ENCODE measurements around the gene HOXA7.

HOXA7 gene

GRCh38 chr7:27130540-27131389, 25.7 kb downstream of the HOXA7 start, which contains the start of gene HOXA4:
TSS of gene HOXA4 (minus strand) at chr7:27130757. CDS start at chr7:27130733, 24 bp downstream.
- DNase-seq: no peak

DNA sequence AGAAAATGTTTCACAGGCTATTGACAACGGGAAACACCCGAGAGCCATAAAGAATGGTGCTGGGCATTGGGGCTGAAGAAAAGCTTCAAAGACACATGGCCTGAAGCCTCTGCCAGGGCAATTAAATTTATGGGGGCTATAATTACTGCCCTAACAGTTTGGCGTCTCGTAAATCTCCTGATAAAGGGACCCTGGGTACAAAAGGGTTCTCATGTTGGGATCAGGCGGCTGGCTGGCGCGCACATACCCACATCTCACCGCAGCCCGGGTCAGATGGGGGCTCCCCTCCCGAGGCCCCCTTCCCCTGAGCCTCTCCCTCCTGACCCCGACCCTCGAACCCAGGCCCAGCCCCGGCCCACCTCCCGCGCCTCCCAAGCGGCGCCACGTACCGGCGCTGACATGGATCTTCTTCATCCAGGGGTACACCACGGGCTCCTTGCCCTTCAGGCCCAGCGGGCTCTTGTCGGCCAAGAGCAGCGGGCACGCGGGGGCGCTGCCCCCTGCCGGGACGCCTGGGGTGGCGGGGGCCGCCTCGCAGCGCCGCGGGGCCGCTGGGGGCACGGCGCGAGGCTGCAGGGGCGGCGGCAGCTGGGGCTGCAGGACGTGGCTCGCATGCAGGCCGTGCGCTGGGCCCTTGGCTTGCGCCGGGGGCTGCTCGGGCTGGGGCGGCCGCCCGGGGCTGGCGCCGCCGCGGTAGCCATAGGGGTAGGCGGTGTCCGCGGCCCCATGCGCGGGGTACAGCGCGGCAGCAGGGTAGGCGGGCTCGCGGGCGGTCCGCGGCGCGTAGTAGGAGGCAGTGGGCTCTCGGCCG, 26.5 kb downstream of the HOXA7 start:
- no peak for DNase-seq

DNA sequence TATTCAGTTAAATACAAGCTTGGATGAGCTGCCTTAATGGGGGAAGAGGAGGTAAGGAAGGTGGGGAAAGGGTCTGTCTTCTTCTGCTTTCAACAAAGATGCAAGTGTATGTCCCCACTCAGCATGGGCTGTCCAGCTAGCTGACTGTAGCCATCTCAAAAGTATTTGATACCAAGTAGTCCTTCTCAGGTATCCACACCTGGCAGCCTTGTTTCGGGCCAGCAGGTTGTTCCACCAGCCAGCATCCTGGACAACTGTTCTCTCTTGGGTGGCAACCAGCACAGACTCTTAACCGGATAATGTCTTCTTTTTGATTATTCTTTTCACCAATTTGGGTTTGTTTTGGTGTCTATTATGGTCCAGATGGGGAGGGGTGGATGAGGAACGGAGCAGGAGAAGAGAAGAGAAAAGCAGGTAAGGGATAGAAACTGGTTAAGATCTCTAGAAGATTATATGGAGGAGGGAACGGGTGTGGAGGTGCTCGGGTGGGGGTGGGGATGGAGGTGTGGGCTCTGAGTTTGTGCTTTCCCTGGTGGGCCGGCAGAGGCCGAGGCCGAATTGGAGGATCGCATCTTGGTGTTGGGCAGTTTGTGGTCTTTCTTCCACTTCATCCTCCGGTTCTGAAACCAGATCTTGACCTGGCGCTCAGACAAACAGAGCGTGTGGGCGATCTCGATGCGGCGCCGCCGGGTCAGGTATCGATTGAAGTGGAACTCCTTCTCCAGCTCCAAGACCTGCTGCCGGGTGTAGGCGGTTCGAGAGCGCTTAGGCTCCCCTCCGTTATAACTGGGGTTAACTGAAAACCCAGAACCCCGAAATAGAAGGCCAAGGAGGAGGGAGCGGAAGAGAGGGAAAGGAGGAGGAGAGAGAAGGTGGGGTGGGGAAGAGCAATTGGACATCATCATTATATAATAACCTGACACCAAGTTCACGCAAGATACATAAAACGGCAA, 27.4 kb downstream of the HOXA7 start:
- no peak for DNase-seq

DNA sequence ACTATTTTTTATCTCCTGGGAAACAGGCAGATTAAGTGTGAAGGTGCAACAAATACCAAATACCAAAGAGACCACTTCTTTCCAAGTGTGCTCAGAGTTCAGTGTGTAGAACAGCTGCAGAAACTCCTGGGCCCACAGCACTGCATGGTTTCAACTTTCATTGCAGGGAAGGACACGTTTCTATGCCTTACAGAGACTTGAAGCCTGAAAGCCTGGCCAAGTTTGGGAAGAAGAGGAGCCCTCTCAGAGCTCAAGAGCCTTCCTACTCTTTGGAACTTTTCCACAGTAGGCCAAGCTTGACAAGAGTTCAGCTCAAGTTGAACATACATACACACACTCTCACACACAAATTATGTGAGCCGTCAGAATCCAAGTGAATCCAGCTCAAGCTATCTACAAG, 28.4 kb downstream of the HOXA7 start:
- DNase-seq: no peak

DNA sequence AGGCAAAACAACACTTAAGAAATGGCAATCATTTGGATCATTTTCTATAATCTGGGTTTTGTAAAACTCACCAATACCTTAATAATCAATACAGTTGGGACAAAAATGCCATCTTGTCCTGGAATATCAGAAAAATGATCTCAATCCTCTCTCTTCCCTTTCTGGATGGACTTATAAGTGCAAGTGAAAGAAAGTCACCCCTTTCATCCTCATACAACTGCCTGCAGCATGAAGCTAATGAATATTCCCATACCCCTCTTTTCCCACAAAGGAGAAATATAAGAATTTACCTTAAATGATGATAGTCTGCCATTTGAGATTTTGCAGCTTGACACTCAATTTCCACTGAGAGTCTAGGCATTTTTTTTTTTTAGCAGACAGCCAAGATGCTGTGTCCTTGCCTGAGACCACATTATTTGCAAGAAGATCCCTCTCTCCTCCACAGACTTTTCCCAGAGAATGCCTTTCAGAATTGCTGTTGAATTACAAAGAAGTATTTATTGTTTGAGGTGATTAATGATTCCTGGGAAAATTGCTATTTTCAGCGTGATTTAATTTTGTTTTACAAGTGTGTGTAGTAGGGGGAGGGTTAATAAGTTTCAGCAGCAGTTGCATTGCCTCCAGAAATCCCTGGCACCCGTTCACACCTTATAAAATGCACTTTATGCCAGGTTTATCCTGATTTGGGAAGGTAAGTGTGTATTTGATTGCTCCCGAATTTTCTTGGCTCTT, 29.7 kb downstream of the HOXA7 start:
- DNase-seq: no peak

- no peak for DNase-seq
These were observed 30.5 kb downstream of the HOXA7 start for GRCh38 chr7:27125986-27126394.

DNA sequence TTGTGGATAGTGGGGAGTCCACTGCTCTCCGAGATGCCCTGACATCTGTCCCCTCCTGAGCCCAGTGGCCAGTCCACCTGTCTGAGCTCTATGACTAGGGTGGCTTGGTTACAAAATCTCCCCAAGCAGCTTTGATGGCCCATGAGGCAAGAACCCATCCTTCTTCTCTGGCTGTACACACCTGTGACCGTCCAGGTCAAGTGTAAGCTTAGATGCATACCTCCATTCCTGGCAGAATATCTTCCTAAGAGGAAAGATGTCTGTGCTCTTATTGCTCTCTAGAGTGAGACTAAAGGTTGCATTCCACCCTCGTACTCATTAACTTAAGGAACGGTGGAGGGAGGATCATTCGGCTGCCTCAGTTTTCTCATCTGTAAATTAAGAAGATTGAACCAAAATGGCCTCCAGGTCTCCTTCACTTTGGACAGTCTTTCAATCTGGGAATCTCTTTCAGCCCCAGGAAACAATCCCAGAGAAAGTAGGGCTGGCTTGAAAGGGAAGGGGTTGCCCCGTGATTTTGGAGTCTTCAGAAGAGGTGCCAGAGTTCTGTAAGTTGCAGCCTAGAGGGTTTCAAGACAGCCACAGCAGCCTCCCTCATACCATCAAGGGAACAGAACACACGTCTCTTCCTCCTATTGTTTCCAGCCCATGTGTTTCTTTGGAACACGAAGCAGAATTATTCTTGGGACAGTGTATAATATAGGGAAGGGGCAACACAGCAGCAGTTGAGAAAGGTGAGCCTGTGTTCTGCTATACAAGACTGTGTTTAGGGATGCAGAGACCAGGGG, 31.4 kb downstream of the HOXA7 start:
- no peak for DNase-seq

- no peak for DNase-seq
These were observed 32.2 kb downstream of the HOXA7 start for GRCh38 chr7:27124096-27124901.

DNA sequence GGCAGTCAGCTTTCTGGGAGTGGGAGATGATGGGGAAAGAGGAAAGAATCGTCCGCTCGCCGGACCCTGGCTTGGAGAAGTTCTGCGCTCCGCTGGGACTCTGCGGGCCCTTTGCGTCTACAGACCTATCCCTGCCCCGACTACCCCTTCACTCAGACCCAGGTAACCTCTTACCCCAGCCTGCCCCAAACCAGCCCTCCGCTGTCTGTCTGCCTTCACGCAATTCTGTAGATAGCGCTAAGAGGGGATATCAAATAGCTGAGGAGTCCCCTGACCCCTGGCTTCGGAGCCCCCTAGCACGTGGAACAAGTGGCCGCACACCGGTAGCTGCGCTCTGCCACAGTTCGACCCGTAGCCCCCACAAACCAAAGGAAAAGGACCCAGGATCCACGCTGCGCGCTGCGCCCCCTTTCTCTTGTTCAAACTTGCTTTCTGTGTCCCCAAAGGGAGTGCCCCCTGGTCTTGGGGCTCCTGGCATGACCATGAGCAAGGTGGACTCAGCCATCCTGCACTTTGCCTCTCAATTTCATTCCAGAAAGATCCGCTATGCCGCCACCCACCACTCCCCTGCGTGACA, 32.9 kb downstream of the HOXA7 start:
- no peak for DNase-seq

DNA sequence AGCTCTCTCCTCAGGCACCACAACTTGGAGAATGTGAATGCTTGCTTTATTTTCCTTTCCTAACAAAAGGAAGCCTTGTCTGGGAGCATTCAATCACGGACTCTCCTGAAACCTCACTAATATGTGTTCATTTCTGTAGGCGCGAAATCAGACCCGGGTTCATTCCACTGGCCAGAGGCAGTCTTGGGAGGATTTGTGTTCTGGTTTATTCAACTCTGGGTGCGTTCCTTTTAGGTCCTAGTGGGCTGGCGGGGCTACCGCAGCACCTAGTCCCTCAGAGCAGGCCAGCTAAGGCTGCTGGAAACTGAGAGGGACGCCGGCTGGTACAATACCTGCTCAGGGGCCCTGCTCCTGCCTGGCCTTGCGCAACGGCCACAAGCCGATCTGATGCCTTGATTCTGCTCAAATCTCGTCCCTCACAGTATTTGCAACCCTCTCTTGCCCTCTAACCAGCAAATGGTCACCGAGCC, 33.4 kb downstream of the HOXA7 start:
- no peak for DNase-seq

GRCh38 chr7:27122077-27122910, 34.2 kb downstream of the HOXA7 start:
- no peak for DNase-seq

- no peak for DNase-seq
These were observed 34.8 kb downstream of the HOXA7 start for GRCh38 chr7:27121684-27122076.

GRCh38 chr7:27119412-27119911, 37.0 kb downstream of the HOXA7 start:
- DNase-seq: no peak

DNA sequence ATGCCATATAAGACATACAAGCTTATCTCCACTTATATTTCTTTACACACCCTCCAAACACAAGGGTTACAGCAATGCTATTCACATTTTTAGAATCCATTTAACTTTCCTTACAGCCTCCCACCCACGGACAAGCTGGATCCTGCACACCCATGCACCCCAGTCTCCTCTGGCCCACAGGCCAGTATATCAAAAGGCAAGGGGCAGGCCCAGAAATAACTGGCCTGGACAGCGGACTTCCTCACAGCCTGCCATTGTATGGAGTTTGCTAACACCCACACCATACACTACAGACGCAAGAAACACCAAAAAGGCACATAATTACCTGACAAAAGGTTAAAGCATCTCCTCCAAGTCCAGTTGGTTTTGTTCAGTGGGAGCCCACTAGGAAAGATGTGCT, 37.9 kb downstream of the HOXA7 start:
- no peak for DNase-seq

DNA sequence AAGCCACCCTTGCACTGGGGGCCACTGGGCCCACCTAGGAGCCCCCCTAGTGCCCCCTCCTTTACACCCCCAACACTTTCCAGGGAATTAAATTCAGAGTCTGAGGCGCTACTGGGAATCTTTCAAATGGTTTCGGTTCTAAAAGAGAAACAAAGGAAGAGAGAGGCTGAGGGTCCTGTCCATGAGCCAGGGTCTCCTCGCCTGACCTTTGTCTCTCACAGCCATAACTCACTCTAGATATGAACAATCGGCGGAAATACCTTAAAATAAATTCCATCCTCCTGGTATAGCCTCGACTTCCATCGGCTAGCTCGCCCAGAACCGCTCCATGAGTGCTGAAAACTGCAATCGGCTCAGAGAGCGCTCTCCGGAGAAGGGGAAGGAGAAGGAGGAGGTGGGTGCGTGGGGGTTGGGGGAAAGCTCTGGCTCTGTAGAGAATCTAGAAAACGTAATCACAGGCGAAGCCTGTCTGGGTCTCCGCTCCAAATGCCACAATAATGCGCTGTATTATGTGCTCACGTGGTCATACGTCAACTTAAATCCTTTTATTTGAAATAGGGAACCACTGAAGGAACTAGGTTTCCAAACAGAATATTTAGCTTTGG, 38.5 kb downstream of the HOXA7 start:
- DNase-seq: no peak

DNA sequence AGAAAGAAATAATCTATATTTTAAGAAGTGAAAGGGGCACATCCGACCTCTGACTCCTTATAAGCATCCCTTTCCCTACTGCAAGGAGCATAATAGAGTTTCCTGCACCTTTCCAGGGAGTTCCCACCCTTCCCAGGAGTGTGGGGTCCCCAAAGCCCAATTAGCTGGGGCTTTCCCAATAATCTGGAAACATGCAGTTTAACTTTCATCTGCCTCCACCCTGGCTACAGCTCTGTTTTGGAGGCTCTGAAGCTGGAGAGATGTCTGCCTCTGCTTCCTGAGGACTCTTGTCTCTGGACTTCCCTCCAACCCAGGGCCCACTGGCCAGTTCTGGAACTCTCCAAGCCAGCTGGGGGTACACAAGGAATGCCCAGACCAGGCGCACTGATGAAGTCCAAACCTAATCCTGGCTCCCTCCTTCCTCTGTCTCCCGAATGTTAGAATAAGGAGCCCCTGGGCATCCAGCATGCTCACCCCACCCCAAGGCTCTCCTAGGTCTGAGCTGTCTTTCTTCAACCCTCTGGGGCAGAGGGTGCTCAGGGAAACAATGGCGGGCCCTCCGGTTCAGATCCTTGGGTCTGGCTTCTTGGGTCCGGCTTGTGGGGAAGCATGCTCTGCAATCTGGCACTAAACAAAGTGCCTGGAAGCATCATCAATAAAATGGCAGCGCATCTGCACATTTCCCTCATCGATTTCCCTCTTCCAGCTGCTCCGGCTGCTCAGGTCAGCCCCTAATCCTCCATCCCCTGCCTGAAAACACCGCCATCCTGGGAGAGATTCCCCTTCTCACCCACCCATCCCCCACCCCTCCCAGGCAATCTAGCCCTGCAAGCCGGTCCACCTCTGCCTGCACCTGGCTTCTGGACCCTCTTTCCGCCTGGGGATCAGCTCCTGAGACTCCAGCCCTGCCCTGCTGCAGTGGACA, 39.3 kb downstream of the HOXA7 start:
- no peak for DNase-seq
